Keratinocyte (primary cell): ENCODE results near the gene GPRC5C. TPM values are rescaled to one million over a fixed set of nuclear protein-coding genes. Genes with fewer than 3 reads are reported as not detected.

Experiments
- DNase-seq: peaks from one replicate; pipeline ENCODE4 v3.0.0-alpha.2; 2011; ENCODE audit warnings: low read depth, missing footprints, low spot score
- FAIRE-seq: peaks from 2 replicates; lab custom pipeline; 2011; peaks lifted over from hg19 to GRCh38; lab: Jason Lieb, UNC
- H2AFZ ChIP-seq: 2 replicates; pipeline ENCODE4 v1.6.0; 2012; ENCODE audit warnings: low read length, control low read depth, inconsistent platforms; ENCODE audit not compliant: control insufficient read depth
- H3K27ac ChIP-seq: 2 replicates; pipeline ENCODE4 v1.5.1; 2011; ENCODE audit warnings: low read length; ENCODE audit not compliant: control insufficient read depth, insufficient read depth
- H3K27me3 ChIP-seq: 3 replicates; pipeline ENCODE4 v1.6.0; 2011; ENCODE audit warnings: low read length; ENCODE audit not compliant: control insufficient read depth, insufficient read depth; ENCODE audit errors: extremely low read depth
- H3K36me3 ChIP-seq, 2 experiments: 2 replicates in 1 of 2; 3 replicates in 1 of 2; pipeline ENCODE4 v1.5.1; 2011; ENCODE audit warnings: low read length in 2 of 2, mild to moderate bottlenecking in 1 of 2; ENCODE audit not compliant: control insufficient read depth in 2 of 2, insufficient read depth in 2 of 2; ENCODE audit errors: extremely low read depth in 1 of 2
- H3K4me1 ChIP-seq: 3 replicates; pipeline ENCODE4 v1.5.1; 2011; ENCODE audit warnings: low read length; ENCODE audit not compliant: control insufficient read depth, insufficient read depth; ENCODE audit errors: extremely low read depth
- H3K4me2 ChIP-seq: 3 replicates; pipeline ENCODE4 v1.6.0; 2011; ENCODE audit warnings: low read depth, low read length; ENCODE audit not compliant: control insufficient read depth, insufficient read depth; ENCODE audit errors: extremely low read depth
- H3K4me3 ChIP-seq, 3 experiments: fragments of 200-600 bp in 1 of 3; sonication (generic) in 1 of 3; 2 replicates in 2 of 3; 3 replicates in 1 of 3; pipeline ENCODE4 v1.5.1; 2011 to 2016; ENCODE audit warnings: low read length in 3 of 3, mild to moderate bottlenecking in 3 of 3, control low read depth in 2 of 3, inconsistent platforms in 1 of 3, low read depth in 1 of 3, mixed read lengths in 1 of 3, mixed run types in 1 of 3, moderate library complexity in 1 of 3; ENCODE audit not compliant: control insufficient read depth in 2 of 3, insufficient read depth in 2 of 3; ENCODE audit errors: extremely low read depth in 1 of 3
- H3K79me2 ChIP-seq: 2 replicates; pipeline ENCODE4 v1.6.0; 2012; ENCODE audit warnings: low read length; ENCODE audit not compliant: control insufficient read depth, insufficient read depth
- H3K9ac ChIP-seq: 3 replicates; pipeline ENCODE4 v1.6.0; 2011; ENCODE audit warnings: low read length; ENCODE audit not compliant: control insufficient read depth, insufficient read depth; ENCODE audit errors: extremely low read depth
- H3K9me1 ChIP-seq: 3 replicates; pipeline ENCODE4 v1.6.0; 2011; ENCODE audit warnings: low read length; ENCODE audit not compliant: control insufficient read depth, insufficient read depth; ENCODE audit errors: extremely low read depth
- H3K9me3 ChIP-seq: 2 replicates; pipeline ENCODE4 v1.5.1; 2012; ENCODE audit warnings: low read depth, low read length; ENCODE audit not compliant: control insufficient read depth
- H4K20me1 ChIP-seq: 3 replicates; pipeline ENCODE4 v1.6.0; 2011; ENCODE audit warnings: low read length; ENCODE audit not compliant: control insufficient read depth, insufficient read depth; ENCODE audit errors: extremely low read depth
- EZH2 ChIP-seq: IDR thresholded peaks from one replicate; pipeline ENCODE4 v1.6.1; 2012; ENCODE audit warnings: inconsistent platforms, mild to moderate bottlenecking, low read length, moderate library complexity
- dilution Hi-C: fragments of 300-500 bp; cut with MboI; formaldehyde crosslinking; loops from one replicate; pipeline ENCODE4 v1.7.0; 2020; ENCODE audit warnings: low sequenced_read_pairs; ENCODE audit not compliant: extremely low pct_ligation_motif_present
- polyA plus RNA-seq, 5 experiments: library from polyadenylated mRNA; depleted of rRNA in 3 of 5; stranded (reverse) in 3 of 5; stranded (forward) in 1 of 5; unstranded in 1 of 5; fragments of >200 nt; gene quantifications; 1 replicate in 1 of 5; 2 replicates in 3 of 5; 3 replicates in 1 of 5; pipeline versions ENCODE4 v1.2.1 to v1.2.3, GENCODE V29; 2011 to 2012; ENCODE audit warnings: missing spikeins in 2 of 5, low read depth in 1 of 5, low replicate concordance in 1 of 5
- TF ChIP-seq, protein P1 (sequence below), 3 experiments: IDR thresholded peaks in 1 of 3; conservative IDR thresholded peaks in 1 of 3; optimal IDR thresholded peaks in 1 of 3; 2 replicates in 2 of 3; 3 replicates in 1 of 3; pipeline versions ENCODE3 to v1.5.1; 2011; ENCODE audit warnings: low read length in 3 of 3, mild to moderate bottlenecking in 3 of 3, moderate library complexity in 2 of 3, control low read depth in 1 of 3, inconsistent platforms in 1 of 3; ENCODE audit not compliant: insufficient read depth in 2 of 3; ENCODE audit errors: extremely low read depth in 1 of 3

Gene GPRC5C
- polyA plus RNA-seq, 1 donor (not counting 4 experiments of a cell fraction or from before 2014, with no cell fraction given): 24.2 TPM

DNA sequence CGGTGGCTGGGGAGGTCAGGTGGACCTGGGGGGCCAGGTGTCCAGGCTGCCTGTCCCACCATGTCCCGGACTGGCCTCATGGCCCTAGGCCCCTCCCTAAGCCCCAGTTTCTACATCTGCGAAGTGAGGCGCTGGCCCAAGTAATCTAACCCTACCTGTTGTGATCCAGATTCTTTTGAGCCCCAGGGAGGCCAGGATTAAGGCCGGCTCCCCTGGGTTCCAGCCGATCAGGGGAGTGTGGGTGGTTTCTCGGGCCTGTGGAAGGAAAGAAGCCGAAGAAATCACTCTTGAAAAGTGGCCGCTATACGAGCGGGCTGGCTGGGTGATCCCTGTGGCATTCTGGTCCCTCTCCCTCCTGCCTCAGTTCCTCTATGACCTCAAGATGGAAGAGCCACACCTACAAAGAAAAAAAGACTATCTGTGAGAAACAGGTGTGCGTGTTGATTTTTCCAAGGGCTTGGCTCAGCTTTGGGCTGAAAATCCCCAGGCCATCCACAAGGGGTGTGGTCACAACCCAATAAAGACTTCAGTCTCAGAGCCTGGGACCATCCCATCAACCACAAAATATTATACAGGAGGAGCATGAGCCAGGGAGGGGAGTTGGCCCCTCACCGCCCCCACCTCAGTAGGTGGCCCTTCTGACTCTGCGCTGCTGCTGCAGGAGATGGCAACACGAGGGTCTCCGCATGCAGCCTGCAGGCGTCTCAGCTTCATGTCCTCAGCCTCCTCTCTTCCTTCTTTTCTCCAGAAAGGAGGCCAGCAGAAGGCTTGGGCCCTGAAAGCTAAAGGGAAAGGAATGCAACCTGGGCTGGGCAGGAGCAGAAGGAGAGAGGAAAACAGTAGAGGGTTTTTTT, 44.3 kb upstream of the GPRC5C start:
- no peak for FAIRE-seq
- TF ChIP-seq, protein P1, sequence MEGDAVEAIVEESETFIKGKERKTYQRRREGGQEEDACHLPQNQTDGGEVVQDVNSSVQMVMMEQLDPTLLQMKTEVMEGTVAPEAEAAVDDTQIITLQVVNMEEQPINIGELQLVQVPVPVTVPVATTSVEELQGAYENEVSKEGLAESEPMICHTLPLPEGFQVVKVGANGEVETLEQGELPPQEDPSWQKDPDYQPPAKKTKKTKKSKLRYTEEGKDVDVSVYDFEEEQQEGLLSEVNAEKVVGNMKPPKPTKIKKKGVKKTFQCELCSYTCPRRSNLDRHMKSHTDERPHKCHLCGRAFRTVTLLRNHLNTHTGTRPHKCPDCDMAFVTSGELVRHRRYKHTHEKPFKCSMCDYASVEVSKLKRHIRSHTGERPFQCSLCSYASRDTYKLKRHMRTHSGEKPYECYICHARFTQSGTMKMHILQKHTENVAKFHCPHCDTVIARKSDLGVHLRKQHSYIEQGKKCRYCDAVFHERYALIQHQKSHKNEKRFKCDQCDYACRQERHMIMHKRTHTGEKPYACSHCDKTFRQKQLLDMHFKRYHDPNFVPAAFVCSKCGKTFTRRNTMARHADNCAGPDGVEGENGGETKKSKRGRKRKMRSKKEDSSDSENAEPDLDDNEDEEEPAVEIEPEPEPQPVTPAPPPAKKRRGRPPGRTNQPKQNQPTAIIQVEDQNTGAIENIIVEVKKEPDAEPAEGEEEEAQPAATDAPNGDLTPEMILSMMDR (optimal IDR thresholded peaks at IDR 0.05 in 1 of 3, IDR thresholded peaks at IDR 0.05 in 1 of 3, conservative IDR thresholded peaks at IDR 0.05 in 1 of 3; ENCODE audit: extremely low read depth in 1 of 3, insufficient read depth in 2 of 3, low read length in 3 of 3): no peak
- no peak for TF ChIP-seq EZH2
- Histone ChIP-seq H3K4me2 (no peak overlapping the region), H3K27me3 (peaks cover 21% of the 10 kb centered on the region), H3K79me2 (no peaks in the 10 kb centered on the region), H3K9me1 (no peaks in the 10 kb centered on the region), H4K20me1 (peaks cover 2% of the 10 kb centered on the region), H2AFZ (no peak overlapping the region), H3K4me1 (no peaks in the 10 kb centered on the region), H3K9me3 (no peaks in the 10 kb centered on the region), H3K27ac (no peak overlapping the region), H3K36me3 (no peaks in the 10 kb centered on the region), H3K4me3 (no peak overlapping the region), H3K9ac (no peak overlapping the region)
- DNase-seq: no peak
- dilution Hi-C loops: no loop called here

DNA sequence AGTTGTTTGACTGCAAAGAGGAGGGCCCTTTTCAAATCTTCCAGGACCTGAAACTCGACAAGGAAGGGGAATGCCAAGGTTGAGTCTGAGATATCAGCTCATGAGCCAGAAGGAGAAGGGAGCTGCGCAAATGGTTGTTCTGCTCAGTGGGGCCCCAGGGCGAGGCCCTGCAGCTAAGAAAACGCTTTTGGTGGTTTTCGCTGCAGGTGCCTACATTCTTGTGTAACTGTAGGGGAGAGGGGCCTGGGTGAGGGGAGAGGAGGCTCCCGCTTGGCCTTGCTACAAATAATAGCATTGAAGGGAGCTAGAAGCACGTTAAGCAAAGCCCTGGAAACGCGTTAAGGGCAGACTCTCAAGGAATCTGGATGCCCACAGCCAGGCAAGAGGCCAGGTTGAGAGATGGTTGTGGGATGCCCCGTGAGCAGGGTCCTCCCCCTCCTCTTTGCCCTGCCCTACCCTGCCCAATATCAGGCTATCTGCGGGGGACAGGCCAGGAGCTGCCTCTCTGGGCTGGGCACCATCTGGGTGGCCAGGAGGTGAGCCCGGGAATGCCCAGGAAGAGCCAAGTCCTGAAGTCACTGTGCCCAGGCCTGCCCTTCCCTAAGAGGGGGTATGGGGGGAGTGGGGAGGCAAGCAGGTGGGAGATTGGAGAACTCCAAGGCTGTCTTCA, 42.7 kb upstream of the GPRC5C start:
- TF ChIP-seq, protein P1 (optimal IDR thresholded peaks at IDR 0.05 in 1 of 3, IDR thresholded peaks at IDR 0.05 in 1 of 3, conservative IDR thresholded peaks at IDR 0.05 in 1 of 3; ENCODE audit: extremely low read depth in 1 of 3, insufficient read depth in 2 of 3, low read length in 3 of 3): no peak
- TF ChIP-seq EZH2: no peak
- dilution Hi-C loops: no loop called here
- no peaks in the 10 kb centered on the region for H3K79me2 ChIP-seq

More for the DNA sequence above, 42.7 kb upstream of the GPRC5C start:
- no peaks in the 10 kb centered on the region for H3K9me1 ChIP-seq
- H3K9ac ChIP-seq: no peak overlapping the region
- H4K20me1 ChIP-seq: peaks cover 2% of the 10 kb centered on the region
- H3K4me3 ChIP-seq: no peak overlapping the region
- no peaks in the 10 kb centered on the region for H3K4me1 ChIP-seq
- FAIRE-seq (no peak), DNase-seq (no peak)
- no peak overlapping the region for H3K4me2 ChIP-seq
- H2AFZ ChIP-seq: no peak overlapping the region
- no peak overlapping the region for H3K27ac ChIP-seq
- H3K36me3 ChIP-seq: no peaks in the 10 kb centered on the region
- H3K9me3 ChIP-seq: no peaks in the 10 kb centered on the region
- H3K27me3 ChIP-seq: peaks cover 21% of the 10 kb centered on the region
